GM19351 (cell line): ENCODE results near the gene SRSF2.
"Not testable (repeated sequence)": the region's sequence is repeated elsewhere in the genome, so short reads cannot be mapped to it uniquely, and the experiment has no call there.

Experiments used
- ATAC-seq: cut with Tn5 transposase; IDR thresholded peaks from one replicate; pipeline ENCODE4 v1.9.1; 2021; ENCODE audit warnings: mild to moderate bottlenecking, moderate library complexity; ENCODE audit not compliant: unreplicated experiment

The SRSF2 gene

GRCh38 chr17:76722279-76722678 lies 14.9 kb downstream of the SRSF2 start:
- ATAC-seq = no peak

- no peak for ATAC-seq
These were observed 15.7 kb downstream of the SRSF2 start for GRCh38 chr17:76721463-76721862.

GRCh38 chr17:76720941-76721340 lies 16.2 kb downstream of the SRSF2 start:
- no peak for ATAC-seq

GRCh38 chr17:76720211-76720610 lies 16.9 kb downstream of the SRSF2 start:
- no peak for ATAC-seq

GRCh38 chr17:76718516-76718915 lies 18.6 kb downstream of the SRSF2 start:
- no peak for ATAC-seq

GRCh38 chr17:76716839-76717215 lies 20.3 kb downstream of the SRSF2 start:
- no peak for ATAC-seq

- ATAC-seq = no peak
These were observed 20.8 kb downstream of the SRSF2 start for GRCh38 chr17:76716146-76716838.

GRCh38 chr17:76715496-76715830 lies 21.7 kb downstream of the SRSF2 start:
- ATAC-seq = no peak

- ATAC-seq = no peak
These were observed 22.2 kb downstream of the SRSF2 start for GRCh38 chr17:76714822-76715495.

GRCh38 chr17:76714336-76714735 lies 22.8 kb downstream of the SRSF2 start:
- ATAC-seq = no peak

GRCh38 chr17:76713765-76714164 lies 23.4 kb downstream of the SRSF2 start:
- no peak for ATAC-seq

GRCh38 chr17:76712321-76712720 lies 24.8 kb downstream of the SRSF2 start:
- ATAC-seq = not testable (repeated sequence)

GRCh38 chr17:76710863-76711611 lies 26.1 kb downstream of the SRSF2 start, which contains the start of gene MXRA7:
TSS of gene MXRA7 (minus strand) at chr17:76710965. CDS start at chr17:76710946, 19 bp downstream.
- no peak for ATAC-seq

- ATAC-seq = not testable (repeated sequence)
These were observed 26.9 kb downstream of the SRSF2 start for GRCh38 chr17:76709951-76710862.

GRCh38 chr17:76709077-76709950 lies 27.8 kb downstream of the SRSF2 start:
- no peak for ATAC-seq

GRCh38 chr17:76707985-76708807 lies 28.9 kb downstream of the SRSF2 start:
- no peak for ATAC-seq

- ATAC-seq = no peak
These were observed 30.3 kb downstream of the SRSF2 start for GRCh38 chr17:76706817-76707216.

GRCh38 chr17:76704805-76705204 lies 32.3 kb downstream of the SRSF2 start:
- ATAC-seq = no peak
